ENCODE results near the gene ANXA11.

GRCh38 chr10:80144696-80145131, 60.6 kb downstream of the ANXA11 start:
- TF ChIP-seq CTCF (IDR thresholded peaks at IDR 0.05) = no peak
- no peak for TF ChIP-seq EP300 (IDR thresholded peaks at IDR 0.05)
- no peak for TF ChIP-seq POLR2AphosphoS5 (IDR thresholded peaks at IDR 0.05)

Data from upper lobe of left lung (tissue), 4 donors.